ENCODE measurements around the gene NDFIP1. TPM values are rescaled to one million over a fixed set of nuclear protein-coding genes. Genes with fewer than 3 reads are reported as not detected.

NDFIP1 gene
- total RNA-seq, 6 experiments from 2014 or later = 57.7 to 69.9 (median 63.0) TPM

GRCh38 chr5:142191776-142192175, 83.2 kb downstream of the NDFIP1 start:
- Mint-ChIP-seq H3K27me3 (ENCODE audit: insufficient read depth) (peaks cover 5% of the 10 kb centered on the region), H3K4me1 (ENCODE audit: low read depth) (peaks cover under 1% of the 10 kb centered on the region), H3K27ac (no peak overlapping the region), H3K4me3 (no peak overlapping the region), H3K36me3 (ENCODE audit: low read depth) (no peaks in the 10 kb centered on the region), H3K9me3 (no peaks in the 10 kb centered on the region)
- no peak for DNase-seq
- no peak for TF ChIP-seq CTCF (IDR thresholded peaks at IDR 0.05)

GRCh38 chr5:142192286-142193113, 83.9 kb downstream of the NDFIP1 start:
- peaks cover 5% of the 10 kb centered on the region for H3K27me3 Mint-ChIP-seq (ENCODE audit: insufficient read depth)
- H3K4me3 Mint-ChIP-seq = no peak overlapping the region
- no peak overlapping the region for H3K27ac Mint-ChIP-seq
- no peak for DNase-seq
- no peaks in the 10 kb centered on the region for H3K9me3 Mint-ChIP-seq
- no peak for TF ChIP-seq CTCF (IDR thresholded peaks at IDR 0.05)
- H3K4me1 Mint-ChIP-seq (ENCODE audit: low read depth) = peaks cover 8% of the 10 kb centered on the region
- H3K36me3 Mint-ChIP-seq (ENCODE audit: low read depth) = 0 out of 2 replicates have a peak, but pooled peaks cover 4% of the 10 kb centered on the region

GRCh38 chr5:142193114-142193428, 84.5 kb downstream of the NDFIP1 start:
- peaks cover 5% of the 10 kb centered on the region for H3K27me3 Mint-ChIP-seq (ENCODE audit: insufficient read depth)
- no peak overlapping the region for H3K4me3 Mint-ChIP-seq
- no peak for DNase-seq
- peaks cover 10% of the 10 kb centered on the region for H3K4me1 Mint-ChIP-seq (ENCODE audit: low read depth)
- H3K27ac Mint-ChIP-seq = no peak overlapping the region
- TF ChIP-seq CTCF (IDR thresholded peaks at IDR 0.05) = no peak
- H3K36me3 Mint-ChIP-seq (ENCODE audit: low read depth) = 0 out of 2 replicates have a peak, but pooled peaks cover 4% of the 10 kb centered on the region
- no peaks in the 10 kb centered on the region for H3K9me3 Mint-ChIP-seq

GRCh38 chr5:142197098-142197497, 88.5 kb downstream of the NDFIP1 start:
- H3K4me3 Mint-ChIP-seq = no peak overlapping the region
- TF ChIP-seq CTCF (IDR thresholded peaks at IDR 0.05) = no peak

GRCh38 chr5:142197781-142198180, 89.2 kb downstream of the NDFIP1 start:
- 0 out of 2 replicates have a peak, but pooled peaks cover 4% of the 10 kb centered on the region for H3K36me3 Mint-ChIP-seq (ENCODE audit: low read depth)
- no peaks in the 10 kb centered on the region for H3K9me3 Mint-ChIP-seq
- no peak overlapping the region for H3K27ac Mint-ChIP-seq
- H3K4me3 Mint-ChIP-seq = no peak overlapping the region
- no peak for DNase-seq
- TF ChIP-seq CTCF (IDR thresholded peaks at IDR 0.05) = no peak
- peaks cover 36% of the 10 kb centered on the region for H3K4me1 Mint-ChIP-seq (ENCODE audit: low read depth)
- H3K27me3 Mint-ChIP-seq (ENCODE audit: insufficient read depth) = no peaks in the 10 kb centered on the region; the same call in 1 of the 2 replicates

More at GRCh38 chr5:142197098-142197497, 88.5 kb downstream of the NDFIP1 start:
- no peaks in the 10 kb centered on the region; the same call in 1 of the 2 replicates for H3K27me3 Mint-ChIP-seq (ENCODE audit: insufficient read depth)
- peaks cover 30% of the 10 kb centered on the region for H3K4me1 Mint-ChIP-seq (ENCODE audit: low read depth)
- 0 out of 2 replicates have a peak, but pooled peaks cover 4% of the 10 kb centered on the region for H3K36me3 Mint-ChIP-seq (ENCODE audit: low read depth)
- no peaks in the 10 kb centered on the region for H3K9me3 Mint-ChIP-seq
- no peak for DNase-seq
- H3K27ac Mint-ChIP-seq = no peak overlapping the region
